Measurements from ENCODE around the gene VAPB.

The VAPB gene

GRCh38 chr20:58378704-58379103, 10.3 kb upstream of the VAPB start:
- DNase-seq, result no peak

- DNase-seq, result no peak
These were observed 7.4 kb upstream of the VAPB start for GRCh38 chr20:58381627-58382026.

GRCh38 chr20:58382096-58382495, 6.9 kb upstream of the VAPB start:
- no peak for DNase-seq

- no peak for DNase-seq
These were observed 4.2 kb upstream of the VAPB start for GRCh38 chr20:58384821-58385220.

GRCh38 chr20:58388028-58388601, 914 bp upstream of the VAPB start:
- no peak for DNase-seq

GRCh38 chr20:58389324-58389967, 417 bp downstream of the VAPB start:
- DNase-seq, result peak; percentile 36

- no peak for DNase-seq
These were observed 1.1 kb downstream of the VAPB start for GRCh38 chr20:58389968-58390658.

GRCh38 chr20:58390659-58391035, 1.6 kb downstream of the VAPB start:
- no peak for DNase-seq

- DNase-seq, result no peak
These were observed 3.3 kb downstream of the VAPB start for GRCh38 chr20:58392286-58392685.

- no peak for DNase-seq
These were observed 4.3 kb downstream of the VAPB start for GRCh38 chr20:58393299-58393698.

- no peak for DNase-seq
These were observed 5.8 kb downstream of the VAPB start for GRCh38 chr20:58394801-58395200.

- no peak for DNase-seq
These were observed 6.6 kb downstream of the VAPB start for GRCh38 chr20:58395604-58396003.

GRCh38 chr20:58397429-58397828, 8.4 kb downstream of the VAPB start:
- no peak for DNase-seq

GRCh38 chr20:58398254-58398653, 9.2 kb downstream of the VAPB start:
- DNase-seq, result no peak

- DNase-seq, result no peak
These were observed 10.9 kb downstream of the VAPB start for GRCh38 chr20:58399926-58400325.

- no peak for DNase-seq
These were observed 12.1 kb downstream of the VAPB start for GRCh38 chr20:58401162-58401561.

- DNase-seq, result no peak
These were observed 13.3 kb downstream of the VAPB start for GRCh38 chr20:58402305-58402704.

GRCh38 chr20:58402827-58403226, 13.8 kb downstream of the VAPB start:
- no peak for DNase-seq

- DNase-seq, result no peak
These were observed 14.2 kb downstream of the VAPB start for GRCh38 chr20:58403272-58403671.

GRCh38 chr20:58405504-58406291, 16.7 kb downstream of the VAPB start:
- no peak for DNase-seq

GRCh38 chr20:58406422-58407001, 17.5 kb downstream of the VAPB start:
- DNase-seq, result no peak

GRCh38 chr20:58407201-58407873, 18.3 kb downstream of the VAPB start:
- DNase-seq, result no peak
